NCI-H146 (cell line): Measurements from ENCODE around the gene C1orf232.

Source experiments
- DNase-seq: peaks from one replicate; lab custom pipeline; 2025; lab: John Stamatoyannopoulos, UW

Gene C1orf232

DNA sequence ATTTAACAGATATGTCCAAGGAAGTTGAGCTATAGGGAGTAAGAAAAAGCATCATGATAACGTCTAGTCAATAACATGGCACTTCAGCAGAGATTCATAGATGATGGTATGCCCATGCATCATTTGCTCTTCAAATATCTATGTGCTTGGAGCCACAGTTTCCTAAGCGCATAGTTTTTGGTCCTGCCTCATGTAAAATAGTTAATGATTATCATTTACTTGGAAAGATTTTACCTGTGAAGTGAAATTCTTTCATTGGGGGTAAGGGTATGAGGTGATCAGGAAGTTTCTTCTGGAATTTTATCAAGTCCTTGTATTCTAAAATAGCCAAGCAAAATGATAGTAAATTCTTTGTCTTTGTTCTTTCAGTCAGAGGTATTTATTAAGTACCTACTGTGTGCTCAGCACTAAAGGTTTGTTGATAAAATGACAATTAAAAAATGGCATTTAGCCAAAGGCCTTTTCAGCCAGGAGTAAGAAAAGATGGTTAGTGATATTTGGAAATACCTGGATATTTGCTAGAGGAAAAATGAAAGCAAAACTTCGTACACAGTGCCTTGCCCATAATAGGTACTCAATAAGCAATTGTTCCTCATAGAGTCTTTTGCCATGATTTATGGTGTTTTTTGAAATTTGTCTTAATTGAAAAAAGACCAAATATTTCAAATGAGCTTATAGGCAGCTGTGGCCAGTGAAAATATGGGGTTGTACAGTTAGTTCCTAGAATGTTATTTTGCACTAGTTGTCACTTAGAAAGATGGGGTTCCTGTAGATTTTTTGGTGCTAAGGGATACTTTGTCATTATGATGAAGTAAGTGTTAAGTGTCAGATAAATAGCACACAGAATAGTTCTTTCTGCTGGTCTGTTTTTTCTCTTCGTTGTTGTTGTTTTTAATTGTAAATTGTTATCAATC is 44.1 kb downstream of the C1orf232 start:
- DNase-seq: no peak

- DNase-seq: no peak
These were observed 45.5 kb downstream of the C1orf232 start for GRCh38 chr1:26122988-26123973.

- no peak for DNase-seq
These were observed 46.6 kb downstream of the C1orf232 start for GRCh38 chr1:26121854-26122773.

GRCh38 chr1:26119892-26120608 is 48.7 kb downstream of the C1orf232 start:
- no peak for DNase-seq

- no peak for DNase-seq
These were observed 54.4 kb downstream of the C1orf232 start for GRCh38 chr1:26114165-26114927.
